Mesenchymal stem cell (in vitro differentiated cells and primary cell): ENCODE data around the gene ATG2A.

Source experiments
- DNase-seq: peaks from one replicate; pipeline ENCODE4 v3.0.0-alpha.2; 2013
- H2AFZ ChIP-seq: one replicate; pipeline ENCODE4 v1.6.1; 2013; ENCODE audit warnings: low read depth, mild to moderate bottlenecking, control low read depth, inconsistent platforms, low read length, moderate library complexity
- H2AK5ac ChIP-seq: 2 replicates; pipeline ENCODE4 v1.6.1; 2013; ENCODE audit warnings: low read length, moderate library complexity, mild to moderate bottlenecking, inconsistent platforms; ENCODE audit not compliant: severe bottlenecking
- H2BK120ac ChIP-seq: one replicate; pipeline ENCODE4 v1.6.1; 2013; ENCODE audit warnings: low read depth, mild to moderate bottlenecking, inconsistent platforms, low read length, moderate library complexity
- H2BK12ac ChIP-seq, 2 experiments: one replicate each; pipeline ENCODE4 v1.6.1; 2013; ENCODE audit warnings: inconsistent platforms in 2 of 2, low read length in 2 of 2, mild to moderate bottlenecking in 2 of 2, moderate library complexity in 2 of 2, control low read depth in 1 of 2
- H2BK15ac ChIP-seq: one replicate; pipeline ENCODE4 v1.6.1; 2013; ENCODE audit warnings: mild to moderate bottlenecking, low read depth, inconsistent platforms; ENCODE audit not compliant: poor library complexity, severe bottlenecking
- H2BK5ac ChIP-seq: 2 replicates; pipeline ENCODE4 v1.6.1; 2013; ENCODE audit warnings: low read depth, mild to moderate bottlenecking, low read length, control low read depth, inconsistent platforms; ENCODE audit not compliant: poor library complexity, severe bottlenecking
- H3K14ac ChIP-seq, 2 experiments: one replicate each; pipeline ENCODE4 v1.6.1; 2013; ENCODE audit warnings: inconsistent platforms in 2 of 2, low read length in 2 of 2, control low read depth in 1 of 2, mild to moderate bottlenecking in 1 of 2, moderate library complexity in 1 of 2
- H3K18ac ChIP-seq, 2 experiments: one replicate each; pipeline ENCODE4 v1.6.1; 2013; ENCODE audit warnings: inconsistent platforms in 2 of 2, low read length in 2 of 2, control low read depth in 1 of 2, low read depth in 1 of 2, mild to moderate bottlenecking in 1 of 2
- H3K23ac ChIP-seq, 2 experiments: one replicate each; pipeline ENCODE4 v1.6.1; 2013; ENCODE audit warnings: inconsistent platforms in 2 of 2, low read length in 2 of 2, mild to moderate bottlenecking in 2 of 2, moderate library complexity in 2 of 2, control low read depth in 1 of 2
- H3K27ac ChIP-seq: 2 replicates; pipeline ENCODE4 v1.5.1; 2013; ENCODE audit warnings: mild to moderate bottlenecking, moderate library complexity, low read length, control low read depth, inconsistent platforms; ENCODE audit not compliant: poor library complexity, severe bottlenecking
- H3K27me3 ChIP-seq, 2 experiments: 2 replicates each; pipeline versions ENCODE4 v1.6.1 to v1.7.0; 2013; ENCODE audit warnings: low read length in 2 of 2, mild to moderate bottlenecking in 2 of 2, moderate library complexity in 2 of 2, control low read depth in 1 of 2, inconsistent platforms in 1 of 2; ENCODE audit not compliant: control insufficient read depth in 1 of 2, insufficient read depth in 1 of 2
- H3K36me3 ChIP-seq, 2 experiments: 2 replicates each; pipeline versions ENCODE4 v1.6.1 to v1.7.0; 2013; ENCODE audit warnings: low read length in 2 of 2, control low read depth in 1 of 2, inconsistent platforms in 1 of 2, low read depth in 1 of 2, mild to moderate bottlenecking in 1 of 2; ENCODE audit not compliant: insufficient read depth in 2 of 2, control insufficient read depth in 1 of 2
- H3K4ac ChIP-seq, 2 experiments: one replicate each; pipeline ENCODE4 v1.6.1; 2013; ENCODE audit warnings: inconsistent platforms in 2 of 2, low read length in 2 of 2, mild to moderate bottlenecking in 2 of 2, moderate library complexity in 2 of 2, control low read depth in 1 of 2, low read depth in 1 of 2
- H3K4me1 ChIP-seq: 2 replicates; pipeline ENCODE4 v1.6.1; 2013; ENCODE audit warnings: low read depth, low read length, control low read depth; ENCODE audit not compliant: control insufficient read depth, insufficient read depth
- H3K4me2 ChIP-seq: 2 replicates; pipeline ENCODE4 v1.6.1; 2013; ENCODE audit warnings: low read length, mild to moderate bottlenecking, inconsistent platforms; ENCODE audit not compliant: poor library complexity, severe bottlenecking
- H3K4me3 ChIP-seq, 2 experiments: 2 replicates each; pipeline versions ENCODE4 v1.5.1 to v1.7.0; 2013; ENCODE audit warnings: low read length in 2 of 2, mild to moderate bottlenecking in 2 of 2, control low read depth in 1 of 2, low read depth in 1 of 2; ENCODE audit not compliant: insufficient read depth in 1 of 2
- H3K79me1 ChIP-seq: replicated peaks from 2 replicates; pipeline ENCODE4 v1.6.1; 2013; ENCODE audit warnings: mild to moderate bottlenecking, control low read depth, low read length, inconsistent platforms; ENCODE audit not compliant: poor library complexity, severe bottlenecking
- H3K9ac ChIP-seq: 2 replicates; pipeline ENCODE4 v1.7.0; 2013; ENCODE audit warnings: mild to moderate bottlenecking, low read length, moderate library complexity
- H3K9me3 ChIP-seq: 2 replicates; pipeline ENCODE4 v1.7.0; 2013; ENCODE audit warnings: mild to moderate bottlenecking, low read length; ENCODE audit not compliant: control insufficient read depth
- H4K8ac ChIP-seq: one replicate; pipeline ENCODE4 v1.6.1; 2013; ENCODE audit warnings: inconsistent platforms, mild to moderate bottlenecking, low read length, moderate library complexity
- H4K91ac ChIP-seq: one replicate; pipeline ENCODE4 v1.6.1; 2013; ENCODE audit warnings: mild to moderate bottlenecking, low read length, inconsistent platforms
- WGBS: methylation state at CpG from one replicate; pipeline ENCODE4 v1.1.7; 2013; ENCODE audit warnings: mixed read lengths; 5-methylcytosine and 5-hydroxymethylcytosine counted together

The ATG2A gene

GRCh38 chr11:64911689-64912088 lies 5.3 kb downstream of the ATG2A start:
- no peak overlapping the region for H2AFZ ChIP-seq
- WGBS = 94% methylated on average over 6 of the region's 9 CpGs
- H2BK12ac ChIP-seq = no peak overlapping the region

GRCh38 chr11:64911142-64911541 lies 5.9 kb downstream of the ATG2A start:
- Histone ChIP-seq H3K4me3 (peak overlapping the region in 1 of 2 experiments; percentile 19), H3K9me3 (no peaks in the 10 kb centered on the region), H4K8ac (no peak overlapping the region), H3K14ac (no peak overlapping the region), H2BK15ac (no peak overlapping the region), H3K36me3 (peaks cover 77 to 80% of the 10 kb centered on the region in 2 experiments), H3K4me2 (no peak overlapping the region), H4K91ac (no peak overlapping the region), H3K79me1 (peaks cover 20% of the 10 kb centered on the region), H3K4me1 (peaks cover 10% of the 10 kb centered on the region), H3K9ac (no peak overlapping the region), H2AFZ (no peak overlapping the region), H3K18ac (no peak overlapping the region), H3K23ac (no peak overlapping the region), H3K27me3 (no peaks in the 10 kb centered on the region), H2BK12ac (no peak overlapping the region), H2BK120ac (no peak overlapping the region), H3K4ac (no peak overlapping the region), H3K27ac (no peak overlapping the region), H2BK5ac (no peak overlapping the region), H2AK5ac (no peak overlapping the region)
- no peak for DNase-seq
- 95% methylated on average over 7 of the region's 7 CpGs for WGBS

More at GRCh38 chr11:64911689-64912088, 5.3 kb downstream of the ATG2A start:
- no peak for DNase-seq
- Histone ChIP-seq H4K91ac (no peak overlapping the region), H2BK15ac (no peak overlapping the region), H3K9me3 (no peaks in the 10 kb centered on the region), H2BK120ac (no peak overlapping the region), H4K8ac (no peak overlapping the region), H3K36me3 (peaks cover 72 to 74% of the 10 kb centered on the region in 2 experiments), H3K4ac (no peak overlapping the region), H3K14ac (no peak overlapping the region), H3K4me3 (no peak overlapping the region), H3K27me3 (no peaks in the 10 kb centered on the region), H3K4me1 (peaks cover 13% of the 10 kb centered on the region), H3K18ac (no peak overlapping the region), H3K27ac (no peak overlapping the region), H3K9ac (no peak overlapping the region), H3K23ac (no peak overlapping the region), H2BK5ac (no peak overlapping the region), H3K79me1 (peaks cover 25% of the 10 kb centered on the region), H3K4me2 (no peak overlapping the region), H2AK5ac (no peak overlapping the region)

GRCh38 chr11:64910451-64911093 lies 6.4 kb downstream of the ATG2A start:
- H3K4me1 ChIP-seq = peaks cover 7% of the 10 kb centered on the region
- no peak for DNase-seq
- no peak overlapping the region for H2BK12ac ChIP-seq
- H3K4me2 ChIP-seq = no peak overlapping the region
- 97% methylated on average over 27 of the region's 27 CpGs for WGBS
- no peak overlapping the region for H3K14ac ChIP-seq
- no peaks in the 10 kb centered on the region for H3K27me3 ChIP-seq
- no peak overlapping the region for H2AK5ac ChIP-seq
- no peaks in the 10 kb centered on the region for H3K9me3 ChIP-seq
- H3K4me3 ChIP-seq = no peak overlapping the region
- H4K91ac ChIP-seq = no peak overlapping the region
- H2BK120ac ChIP-seq = no peak overlapping the region
- H3K27ac ChIP-seq = no peak overlapping the region
- H3K18ac ChIP-seq = no peak overlapping the region
- H4K8ac ChIP-seq = no peak overlapping the region
- H3K9ac ChIP-seq = no peak overlapping the region
- H3K23ac ChIP-seq = no peak overlapping the region
- no peak overlapping the region for H2BK15ac ChIP-seq
- peaks cover 83 to 85% of the 10 kb centered on the region in 2 experiments for H3K36me3 ChIP-seq
- H3K4ac ChIP-seq = no peak overlapping the region
- peaks cover 15% of the 10 kb centered on the region for H3K79me1 ChIP-seq
- H2AFZ ChIP-seq = no peak overlapping the region
- no peak overlapping the region for H2BK5ac ChIP-seq

- H3K14ac ChIP-seq = no peak overlapping the region
- no peak overlapping the region for H3K4ac ChIP-seq
- peaks cover 9% of the 10 kb centered on the region for H3K79me1 ChIP-seq
- H4K91ac ChIP-seq = no peak overlapping the region
- H2BK120ac ChIP-seq = no peak overlapping the region
- H2BK12ac ChIP-seq = no peak overlapping the region
- H2BK15ac ChIP-seq = no peak overlapping the region
- H3K27me3 ChIP-seq = no peaks in the 10 kb centered on the region
- no peak overlapping the region for H3K18ac ChIP-seq
- no peak overlapping the region for H3K4me2 ChIP-seq
- H3K4me1 ChIP-seq = peaks cover 2% of the 10 kb centered on the region
- no peak overlapping the region for H2AFZ ChIP-seq
- 97% methylated on average over 38 of the region's 39 CpGs for WGBS
- peaks cover 89 to 90% of the 10 kb centered on the region in 2 experiments for H3K36me3 ChIP-seq
- H3K23ac ChIP-seq = no peak overlapping the region
- no peak overlapping the region for H2AK5ac ChIP-seq
- no peak overlapping the region for H4K8ac ChIP-seq
- H2BK5ac ChIP-seq = no peak overlapping the region
- no peak overlapping the region for H3K9ac ChIP-seq
- DNase-seq = no peak
- no peak overlapping the region for H3K4me3 ChIP-seq
- H3K27ac ChIP-seq = no peak overlapping the region
- H3K9me3 ChIP-seq = no peaks in the 10 kb centered on the region
Measured at GRCh38 chr11:64909653-64910343, 7.2 kb downstream of the ATG2A start.
